Measurements from ENCODE around the gene LDLRAD4. TPM values are rescaled to one million over a fixed set of nuclear protein-coding genes. Genes with fewer than 3 reads are reported as not detected.

Gene LDLRAD4
- total RNA-seq, 4 donors from 2014 or later: 20.4 to 40.4 (median 35.3) TPM

GRCh38 chr18:13316063-13316462 lies 97.5 kb downstream of the LDLRAD4 start:
- Histone ChIP-seq H3K27me3 (no peaks in the 10 kb centered on the region), H3K4me3 (no peak overlapping the region), H3K27ac (replicated peaks in 1 of 4) (no peak overlapping the region), H3K36me3 (peaks cover 0 to 4% (median 0%) of the 10 kb centered on the region in 4 donors), H3K9me3 (peaks cover 0 to 9% (median 7%) of the 10 kb centered on the region in 4 donors), H3K4me1 (peaks cover 10 to 27% (median 21%) of the 10 kb centered on the region in 4 donors)
- no peak for DNase-seq (ENCODE audit: extremely low spot score)
- intact Hi-C loops (cut with DNase I): no loop called here
- 99% methylated on average over 3 of the region's 3 CpGs for WGBS
- TF ChIP-seq CTCF (IDR thresholded peaks at IDR 0.05): no peak
- TF ChIP-seq POLR2AphosphoS5 (IDR thresholded peaks at IDR 0.05): no peak
- no peak for TF ChIP-seq EP300 (IDR thresholded peaks at IDR 0.05)
- no peak for TF ChIP-seq POLR2A (IDR thresholded peaks at IDR 0.05; ENCODE audit: low read depth)

- TF ChIP-seq POLR2A (IDR thresholded peaks at IDR 0.05; ENCODE audit: low read depth) (no peak), CTCF (IDR thresholded peaks at IDR 0.05) (no peak), EP300 (IDR thresholded peaks at IDR 0.05) (no peak)
- peak; percentile 55 for DNase-seq (ENCODE audit: extremely low spot score)
- WGBS: 86% methylated on average over 9 of the region's 9 CpGs
These were observed 99.2 kb downstream of the LDLRAD4 start for GRCh38 chr18:13317801-13318200.

GRCh38 chr18:13318731-13319501 lies 100.4 kb downstream of the LDLRAD4 start:
- WGBS: 79% methylated on average over 15 of the region's 19 CpGs
- no peaks in the 10 kb centered on the region for H3K36me3 ChIP-seq
- intact Hi-C loops (cut with DNase I): no loop called here
- no peak overlapping the region for H3K4me3 ChIP-seq
- no peak for TF ChIP-seq POLR2AphosphoS5 (IDR thresholded peaks at IDR 0.05)
- TF ChIP-seq EP300 (IDR thresholded peaks at IDR 0.05): no peak
- TF ChIP-seq POLR2A (IDR thresholded peaks at IDR 0.05; ENCODE audit: low read depth): no peak
- no peak for TF ChIP-seq CTCF (IDR thresholded peaks at IDR 0.05)
- H3K4me1 ChIP-seq: peaks cover 10 to 47% (median 38%) of the 10 kb centered on the region in 4 donors
- H3K27me3 ChIP-seq: no peaks in the 10 kb centered on the region
- H3K27ac ChIP-seq (replicated peaks in 1 of 4): peak overlapping the region; percentile 14 to 68 (median 34)
- H3K9me3 ChIP-seq: peaks cover 0 to 9% (median 7%) of the 10 kb centered on the region in 4 donors
- DNase-seq (ENCODE audit: extremely low spot score): peak; percentile 91

More at GRCh38 chr18:13317801-13318200, 99.2 kb downstream of the LDLRAD4 start:
- Histone ChIP-seq H3K27ac (replicated peaks in 1 of 4) (no peak overlapping the region), H3K27me3 (no peaks in the 10 kb centered on the region), H3K36me3 (peaks cover 0 to 2% (median 0%) of the 10 kb centered on the region in 4 donors), H3K4me3 (no peak overlapping the region), H3K4me1 (peaks cover 10 to 37% (median 27%) of the 10 kb centered on the region in 4 donors), H3K9me3 (peaks cover 0 to 9% (median 7%) of the 10 kb centered on the region in 4 donors)
- intact Hi-C loops (cut with DNase I): no loop called here

GRCh38 chr18:13319629-13320028 lies 101.1 kb downstream of the LDLRAD4 start:
- no peak for TF ChIP-seq POLR2AphosphoS5 (IDR thresholded peaks at IDR 0.05)
- no peak for TF ChIP-seq CTCF (IDR thresholded peaks at IDR 0.05)

More at GRCh38 chr18:13319629-13320028, 101.1 kb downstream of the LDLRAD4 start:
- H3K4me1 ChIP-seq: peaks cover 10 to 51% (median 42%) of the 10 kb centered on the region in 4 donors
- DNase-seq (ENCODE audit: extremely low spot score): peak; percentile 39
- H3K27me3 ChIP-seq: no peaks in the 10 kb centered on the region
- no peaks in the 10 kb centered on the region for H3K36me3 ChIP-seq
- peak overlapping the region; percentile 14 to 68 (median 34) for H3K27ac ChIP-seq (replicated peaks in 1 of 4)
- intact Hi-C loops (cut with DNase I): no loop called here
- no peak overlapping the region for H3K4me3 ChIP-seq
- peaks cover 0 to 9% (median 7%) of the 10 kb centered on the region in 4 donors for H3K9me3 ChIP-seq
- 47% methylated on average over 4 of the region's 4 CpGs for WGBS
